GM23338 (cell line): ENCODE measurements around the gene ST8SIA2. TPM values are rescaled to one million over a fixed set of nuclear protein-coding genes. Genes with fewer than 3 reads are reported as not detected.

Source experiments
- ATAC-seq: fragments of 200-7000 bp; cut with Tn5 transposase; 3 replicates; pipeline ENCODE4 v1.9.1; 2020
- DNase-seq: peaks from one replicate; pipeline ENCODE4 v3.0.0-alpha.2; 2015; ENCODE audit warnings: low spot score
- H2AFZ ChIP-seq: fragments of 200-600 bp; sonication (generic); 2 replicates; pipeline ENCODE4 v1.8.0; 2016; ENCODE audit warnings: antibody characterized with exemption, mild to moderate bottlenecking, moderate library complexity
- H3F3A ChIP-seq: fragments of 200-600 bp; sonication (generic); replicated peaks from 2 replicates; pipeline ENCODE4 v1.8.0; 2017; ENCODE audit warnings: antibody characterized with exemption, mixed run types, low read depth
- H3K27ac ChIP-seq: fragments of 200-600 bp; sonication (generic); 2 replicates; pipeline ENCODE4 v1.6.1; 2016; ENCODE audit warnings: low read depth
- H3K27me3 ChIP-seq: fragments of 200-600 bp; sonication (generic); 2 replicates; pipeline ENCODE4 v1.8.0; 2016; ENCODE audit warnings: mild to moderate bottlenecking, mixed run types, moderate library complexity; ENCODE audit not compliant: insufficient read depth
- H3K36me3 ChIP-seq: fragments of 200-600 bp; sonication (generic); 2 replicates; pipeline ENCODE4 v1.8.0; 2016; ENCODE audit warnings: mild to moderate bottlenecking; ENCODE audit not compliant: insufficient read depth
- H3K4me1 ChIP-seq: fragments of 200-600 bp; sonication (generic); 2 replicates; pipeline ENCODE4 v1.8.0; 2016; ENCODE audit warnings: mild to moderate bottlenecking, moderate library complexity; ENCODE audit not compliant: insufficient read depth
- H3K4me2 ChIP-seq: fragments of 200-600 bp; sonication (generic); 2 replicates; pipeline ENCODE4 v1.7.1; 2017; ENCODE audit warnings: mixed run types
- H3K4me3 ChIP-seq: fragments of 200-600 bp; sonication (generic); 2 replicates; pipeline ENCODE4 v1.6.1; 2016; ENCODE audit warnings: mixed run types
- H3K79me2 ChIP-seq: fragments of 200-600 bp; sonication (generic); replicated peaks from 2 replicates; pipeline ENCODE4 v1.8.0; 2017; ENCODE audit warnings: mild to moderate bottlenecking; ENCODE audit not compliant: insufficient read depth
- H3K9me2 ChIP-seq: fragments of 200-600 bp; sonication (generic); 2 replicates; pipeline ENCODE4 v1.8.0; 2017; ENCODE audit not compliant: insufficient read depth
- H4K20me1 ChIP-seq: fragments of 200-600 bp; sonication (generic); replicated peaks from 2 replicates; pipeline ENCODE4 v1.8.0; 2017; ENCODE audit warnings: mild to moderate bottlenecking; ENCODE audit not compliant: insufficient read depth
- H3K27ac Mint-ChIP-seq: 2 replicates; pipeline ENCODE4 v1.8.0; 2020; ENCODE audit warnings: inconsistent platforms, mild to moderate bottlenecking, moderate library complexity, mixed read lengths
- H3K27me3 Mint-ChIP-seq: 3 replicates; pipeline ENCODE4 v1.8.0; 2022; ENCODE audit warnings: low read depth, mild to moderate bottlenecking, moderate library complexity, mixed read lengths, inconsistent platforms; ENCODE audit not compliant: insufficient read depth, poor library complexity
- H3K36me3 Mint-ChIP-seq: 3 replicates; pipeline ENCODE4 v1.8.0; 2021; ENCODE audit warnings: low read depth, mild to moderate bottlenecking, inconsistent platforms, moderate library complexity, mixed read lengths
- H3K4me1 Mint-ChIP-seq: 3 replicates; pipeline ENCODE4 v1.8.0; 2020; ENCODE audit warnings: mild to moderate bottlenecking, inconsistent platforms, mixed read lengths
- H3K4me3 Mint-ChIP-seq: 3 replicates; pipeline ENCODE4 v1.8.0; 2021; ENCODE audit warnings: moderate library complexity, mild to moderate bottlenecking, inconsistent platforms, mixed read lengths
- H3K9me3 Mint-ChIP-seq: 3 replicates; pipeline ENCODE4 v1.8.0; 2020; ENCODE audit warnings: moderate library complexity, mild to moderate bottlenecking, inconsistent platforms, mixed read lengths
- EZH2 ChIP-seq: fragments of 200-600 bp; sonication (generic); IDR thresholded peaks from one replicate; pipeline ENCODE4 v1.8.0; 2017; ENCODE audit warnings: antibody characterized with exemption, mild to moderate bottlenecking, low read depth; ENCODE audit not compliant: unreplicated experiment
- EZH2phosphoT487 ChIP-seq: fragments of 200-600 bp; sonication (generic); IDR thresholded peaks from one replicate; pipeline ENCODE4 v1.8.1; 2018; ENCODE audit warnings: antibody characterized with exemption; ENCODE audit not compliant: unreplicated experiment
- JUNB ChIP-seq: IDR thresholded peaks from one replicate; pipeline ENCODE4 v1.6.1; 2016; ENCODE audit warnings: antibody characterized with exemption; ENCODE audit not compliant: unreplicated experiment
- NANOG ChIP-seq: IDR thresholded peaks from 2 replicates; pipeline ENCODE4 v1.6.1; 2016; ENCODE audit warnings: antibody characterized with exemption, borderline replicate concordance
- POLR2AphosphoS5 ChIP-seq: IDR thresholded peaks from 2 replicates; pipeline ENCODE4 v1.6.1; 2016; ENCODE audit warnings: antibody characterized with exemption, low read depth
- REST ChIP-seq: IDR thresholded peaks from one replicate; pipeline ENCODE4 v1.6.1; 2018; ENCODE audit warnings: antibody characterized with exemption; ENCODE audit not compliant: unreplicated experiment
- STAT1 ChIP-seq: IDR thresholded peaks from one replicate; pipeline ENCODE4 v1.6.1; 2016; ENCODE audit warnings: antibody characterized with exemption; ENCODE audit not compliant: unreplicated experiment
- ZNF114 ChIP-seq: fragments of 250-450 bp; sonication (Bioruptor Pico); IDR thresholded peaks from 2 replicates; pipeline ENCODE4 v1.5.0; 2020; ENCODE audit warnings: mild to moderate bottlenecking, moderate library complexity
- ZNF331 ChIP-seq: fragments of 250-450 bp; sonication (Bioruptor Pico); IDR thresholded peaks from 2 replicates; pipeline ENCODE4 v1.5.0; 2020; ENCODE audit warnings: low read depth, mild to moderate bottlenecking, moderate library complexity
- ZNF462 ChIP-seq: fragments of 250-450 bp; sonication (Bioruptor Pico); IDR thresholded peaks from 2 replicates; pipeline ENCODE4 v1.5.0; 2020; ENCODE audit warnings: mild to moderate bottlenecking, moderate library complexity
- polyA plus RNA-seq: library from polyadenylated mRNA; unstranded; fragments of >200 nt; fragmentation: Nextera tagmentation; extraction: Ambion mirVana; gene quantifications from 2 replicates; pipeline ENCODE4 v1.2.1, GENCODE V29; 2016
- total RNA-seq: library from RNA; depleted of rRNA; stranded (reverse); fragments of >200 nt; shearing (Covaris generic); gene quantifications from 2 replicates; pipeline ENCODE4 v1.2.3, GENCODE V29; 2014
- TF ChIP-seq, protein P1 (sequence below): IDR thresholded peaks from 2 replicates; pipeline ENCODE4 v1.6.1; 2016; ENCODE audit warnings: antibody characterized with exemption
- TF ChIP-seq, protein P2 (sequence below), 2 experiments: fragments of 200-600 bp in 1 of 2; sonication (generic) in 1 of 2; conservative IDR thresholded peaks; 2 replicates each; pipeline versions ENCODE4 v1.5.1 to v1.6.1; 2016 to 2017; ENCODE audit warnings: antibody characterized with exemption in 2 of 2, low read depth in 2 of 2, mild to moderate bottlenecking in 2 of 2, moderate library complexity in 1 of 2

ST8SIA2 gene
- total and polyA plus RNA-seq, 2 experiments from 2014 or later, result 0.66 to 1.2 TPM

- Histone ChIP-seq H3K27ac (no peak overlapping the region), H3K27me3 (no peaks in the 10 kb centered on the region), H3K9me2 (no peaks in the 10 kb centered on the region), H3K4me3 (no peak overlapping the region), H3K4me1 (no peaks in the 10 kb centered on the region; the same call in 1 of the 2 replicates), H3K36me3 (0 out of 2 replicates have a peak, but pooled peaks cover 3% of the 10 kb centered on the region), H3K4me2 (no peak overlapping the region), H3F3A (no peaks in the 10 kb centered on the region), H2AFZ (no peak overlapping the region), H3K79me2 (no peaks in the 10 kb centered on the region), H4K20me1 (no peaks in the 10 kb centered on the region)
- H3K4me3 Mint-ChIP-seq, result no peak overlapping the region
- no peaks in the 10 kb centered on the region; the same call in 2 of the 3 replicates for H3K4me1 Mint-ChIP-seq
- H3K27ac Mint-ChIP-seq, result no peak overlapping the region
- DNase-seq (no peak), ATAC-seq (no peak)
- H3K36me3 Mint-ChIP-seq, result no peaks in the 10 kb centered on the region; the same call in 2 of the 3 replicates
- peaks cover 20% of the 10 kb centered on the region for H3K9me3 Mint-ChIP-seq
- TF ChIP-seq EZH2, result no peak
- no peak for TF ChIP-seq REST
- TF ChIP-seq ZNF462 (CRISPR knock-in tag), result no peak
- no peak for TF ChIP-seq POLR2AphosphoS5
- TF ChIP-seq NANOG, result no peak
- no peak for TF ChIP-seq EZH2phosphoT487
- TF ChIP-seq JUNB, result no peak
- TF ChIP-seq, protein P1, sequence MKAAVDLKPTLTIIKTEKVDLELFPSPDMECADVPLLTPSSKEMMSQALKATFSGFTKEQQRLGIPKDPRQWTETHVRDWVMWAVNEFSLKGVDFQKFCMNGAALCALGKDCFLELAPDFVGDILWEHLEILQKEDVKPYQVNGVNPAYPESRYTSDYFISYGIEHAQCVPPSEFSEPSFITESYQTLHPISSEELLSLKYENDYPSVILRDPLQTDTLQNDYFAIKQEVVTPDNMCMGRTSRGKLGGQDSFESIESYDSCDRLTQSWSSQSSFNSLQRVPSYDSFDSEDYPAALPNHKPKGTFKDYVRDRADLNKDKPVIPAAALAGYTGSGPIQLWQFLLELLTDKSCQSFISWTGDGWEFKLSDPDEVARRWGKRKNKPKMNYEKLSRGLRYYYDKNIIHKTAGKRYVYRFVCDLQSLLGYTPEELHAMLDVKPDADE, result no peak
- TF ChIP-seq ZNF331 (CRISPR knock-in tag), result no peak
- TF ChIP-seq, protein P2, sequence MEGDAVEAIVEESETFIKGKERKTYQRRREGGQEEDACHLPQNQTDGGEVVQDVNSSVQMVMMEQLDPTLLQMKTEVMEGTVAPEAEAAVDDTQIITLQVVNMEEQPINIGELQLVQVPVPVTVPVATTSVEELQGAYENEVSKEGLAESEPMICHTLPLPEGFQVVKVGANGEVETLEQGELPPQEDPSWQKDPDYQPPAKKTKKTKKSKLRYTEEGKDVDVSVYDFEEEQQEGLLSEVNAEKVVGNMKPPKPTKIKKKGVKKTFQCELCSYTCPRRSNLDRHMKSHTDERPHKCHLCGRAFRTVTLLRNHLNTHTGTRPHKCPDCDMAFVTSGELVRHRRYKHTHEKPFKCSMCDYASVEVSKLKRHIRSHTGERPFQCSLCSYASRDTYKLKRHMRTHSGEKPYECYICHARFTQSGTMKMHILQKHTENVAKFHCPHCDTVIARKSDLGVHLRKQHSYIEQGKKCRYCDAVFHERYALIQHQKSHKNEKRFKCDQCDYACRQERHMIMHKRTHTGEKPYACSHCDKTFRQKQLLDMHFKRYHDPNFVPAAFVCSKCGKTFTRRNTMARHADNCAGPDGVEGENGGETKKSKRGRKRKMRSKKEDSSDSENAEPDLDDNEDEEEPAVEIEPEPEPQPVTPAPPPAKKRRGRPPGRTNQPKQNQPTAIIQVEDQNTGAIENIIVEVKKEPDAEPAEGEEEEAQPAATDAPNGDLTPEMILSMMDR (conservative IDR thresholded peaks at IDR 0.05; ENCODE audit: low read depth in 2 of 2), result no peak
- no peak for TF ChIP-seq ZNF114 (CRISPR knock-in tag)
- TF ChIP-seq STAT1, result no peak
- peaks cover 3% of the 10 kb centered on the region for H3K27me3 Mint-ChIP-seq
Observed at GRCh38 chr15:92485441-92485840, 91.8 kb downstream of the ST8SIA2 start.
